HepG2 (cell line): ENCODE data around the gene COQ3. TPM values are rescaled to one million over a fixed set of nuclear protein-coding genes. Genes with fewer than 3 reads are reported as not detected.

Source experiments
- CHCHD3 ChIP-seq: sonication (generic); formaldehyde crosslinking; IDR thresholded peaks from 2 replicates; pipeline ENCODE4 v1.8.0; 2022; ENCODE audit warnings: mild to moderate bottlenecking, missing genetic modification reagents, moderate library complexity
- E2F2 ChIP-seq: sonication (generic); formaldehyde crosslinking; IDR thresholded peaks from 2 replicates; pipeline ENCODE4 v1.4.0; 2020; ENCODE audit warnings: missing genetic modification reagents, borderline replicate concordance
- HMGXB3 ChIP-seq: sonication (generic); formaldehyde crosslinking; IDR thresholded peaks from 2 replicates; pipeline ENCODE4 v1.4.0; 2020; ENCODE audit warnings: missing genetic modification reagents, borderline replicate concordance
- KLF6 ChIP-seq: IDR thresholded peaks from 2 replicates; pipeline ENCODE4 v1.8.0; 2016; ENCODE audit warnings: missing biosample characterization, missing genetic modification reagents
- MED8 ChIP-seq: sonication (generic); formaldehyde crosslinking; IDR thresholded peaks from 2 replicates; pipeline ENCODE4 v1.8.1; 2023; ENCODE audit warnings: mild to moderate bottlenecking, missing genetic modification reagents; ENCODE audit not compliant: insufficient replicate concordance
- NCOA2 ChIP-seq: sonication (generic); formaldehyde crosslinking; IDR thresholded peaks from 2 replicates; pipeline ENCODE4 v1.8.0; 2022; ENCODE audit warnings: inconsistent platforms
- NR2C2 ChIP-seq: sonication (generic); formaldehyde crosslinking; IDR thresholded peaks from 2 replicates; pipeline ENCODE4 v1.4.0; 2020; ENCODE audit warnings: missing genetic modification reagents, mild to moderate bottlenecking, moderate library complexity, borderline replicate concordance
- PRPF4 ChIP-seq: fragments of 200-400 bp; formaldehyde crosslinking; IDR thresholded peaks from 2 replicates; pipeline ENCODE4 v1.6.1; 2016; ENCODE audit warnings: low read length, low read depth; ENCODE audit not compliant: poor library complexity, severe bottlenecking
- SRSF4 ChIP-seq: fragments of 200-400 bp; formaldehyde crosslinking; IDR thresholded peaks from one replicate; pipeline ENCODE4 v1.6.1; 2018; ENCODE audit warnings: mild to moderate bottlenecking, low read depth, low read length, moderate library complexity; ENCODE audit not compliant: poor library complexity, severe bottlenecking
- XBP1 ChIP-seq: sonication (generic); formaldehyde crosslinking; IDR thresholded peaks from 2 replicates; pipeline ENCODE4 v1.5.0; 2020; ENCODE audit warnings: missing genetic modification reagents
- ZFP1 ChIP-seq: IDR thresholded peaks from 2 replicates; pipeline ENCODE4 v1.6.1; 2016
- ZNF136 ChIP-seq: sonication (generic); formaldehyde crosslinking; IDR thresholded peaks from 2 replicates; pipeline ENCODE4 v1.8.1; 2022; ENCODE audit warnings: low read depth, mild to moderate bottlenecking, moderate library complexity, missing genetic modification reagents
- ZNF18 ChIP-seq: sonication (generic); formaldehyde crosslinking; IDR thresholded peaks from 2 replicates; pipeline ENCODE4 v1.8.0; 2022; ENCODE audit warnings: mild to moderate bottlenecking, missing genetic modification reagents; ENCODE audit not compliant: insufficient replicate concordance
- ZNF543 ChIP-seq: sonication (generic); formaldehyde crosslinking; IDR thresholded peaks from 2 replicates; pipeline ENCODE4 v1.4.0; 2020; ENCODE audit warnings: mild to moderate bottlenecking, missing genetic modification reagents
- ZNF619 ChIP-seq: sonication (generic); formaldehyde crosslinking; IDR thresholded peaks from 2 replicates; pipeline ENCODE4 v1.4.0; 2020; ENCODE audit warnings: mild to moderate bottlenecking, missing genetic modification reagents
- ZNF747 ChIP-seq: sonication (generic); formaldehyde crosslinking; IDR thresholded peaks from 2 replicates; pipeline ENCODE4 v1.8.1; 2023; ENCODE audit warnings: missing genetic modification reagents, mild to moderate bottlenecking, borderline replicate concordance
- ZNF780A ChIP-seq: sonication (generic); formaldehyde crosslinking; IDR thresholded peaks from 2 replicates; pipeline ENCODE4 v1.8.0; 2022; ENCODE audit warnings: mild to moderate bottlenecking, missing genetic modification reagents, moderate library complexity
- ZSCAN21 ChIP-seq: sonication (generic); formaldehyde crosslinking; IDR thresholded peaks from 2 replicates; pipeline ENCODE4 v1.8.0; 2022; ENCODE audit warnings: mild to moderate bottlenecking, missing genetic modification reagents, moderate library complexity, borderline replicate concordance
- polyA plus RNA-seq, 8 experiments: library from polyadenylated mRNA; depleted of rRNA in 3 of 8; stranded (reverse) in 7 of 8; unstranded in 1 of 8; fragments of >200 nt; fragmentation: Illumina TruSeq in 4 of 8; extraction: Trizol in 4 of 8; gene quantifications; 2 replicates each; pipeline versions ENCODE4 v1.2.1 to v1.2.3, GENCODE V29; 2011 to 2016; ENCODE audit warnings: low read depth in 4 of 8, missing spikeins in 1 of 8, mixed read lengths in 1 of 8; ENCODE audit not compliant: insufficient read depth in 1 of 8
- total RNA-seq, 5 experiments: library from RNA; depleted of rRNA; stranded (reverse); fragments of >200 nt; fragmentation: Illumina TruSeq; extraction: Trizol; gene quantifications; 2 replicates each; pipeline ENCODE4 v1.2.3, GENCODE V29; 2016; ENCODE audit warnings: low read depth in 1 of 5
- TF ChIP-seq, protein P1 (sequence below): sonication (generic); formaldehyde crosslinking; IDR thresholded peaks from 2 replicates; pipeline ENCODE4 v1.4.0; 2020; ENCODE audit warnings: missing genetic modification reagents
- TF ChIP-seq, protein P2 (sequence below): IDR thresholded peaks from 2 replicates; pipeline ENCODE4 v1.6.1; 2016; ENCODE audit warnings: missing genetic modification reagents, missing compliant biosample characterization

COQ3 gene
- total and polyA plus RNA-seq, 2 of the 13 experiments (the other 11 are each of a cell fraction or from before 2014, with no cell fraction given) = 5.3 to 20.5 TPM

DNA sequence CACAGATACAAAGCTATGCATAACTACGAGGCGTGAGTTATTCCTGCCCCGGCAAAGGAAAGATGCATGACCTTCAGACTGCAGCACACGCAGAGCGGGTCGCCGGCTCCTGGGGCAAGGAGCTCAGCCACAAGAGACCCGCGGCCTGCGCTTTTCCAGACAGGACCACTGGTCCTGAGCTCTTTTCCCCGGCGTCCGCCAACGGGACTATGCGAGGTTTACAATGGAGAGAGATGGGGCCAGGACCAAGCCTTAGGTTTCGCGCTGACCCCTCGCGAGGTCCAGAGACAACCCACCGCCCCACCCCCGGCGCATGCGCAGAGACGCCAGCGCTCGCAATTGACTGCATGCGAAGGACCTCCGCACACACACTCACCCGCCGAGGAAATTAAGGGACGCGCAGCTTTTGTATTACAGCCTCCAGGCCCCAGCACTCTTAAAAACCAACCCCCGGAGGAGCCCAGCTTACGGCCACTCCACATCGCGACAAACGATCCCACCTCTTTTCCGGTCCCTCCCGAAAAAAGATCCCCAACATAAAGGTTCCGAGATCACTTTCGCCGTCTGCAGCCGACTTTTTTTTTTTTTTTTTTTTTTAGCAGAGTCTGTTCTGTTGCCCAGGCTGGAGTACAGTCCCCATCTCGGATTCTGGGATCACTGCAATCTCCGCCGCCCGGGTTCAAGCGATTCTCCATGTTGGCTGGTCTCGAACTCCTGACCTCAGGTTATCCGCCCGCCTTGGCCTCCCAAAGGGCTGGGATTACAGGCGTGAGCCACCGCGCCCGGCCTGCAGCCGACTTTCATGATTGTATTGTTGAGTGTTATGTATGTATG, at the start of gene COQ3 (continued):
- no peak for TF ChIP-seq HMGXB3 (CRISPR knock-in tag)
- TF ChIP-seq CHCHD3 (CRISPR knock-in tag) = no peak
- TF ChIP-seq NR2C2 = peak; percentile 69
- TF ChIP-seq PRPF4 = no peak
- no peak for TF ChIP-seq ZNF619 (CRISPR knock-in tag)
- peak; percentile 84; the same call in 1 of the 2 replicates for TF ChIP-seq ZNF543 (CRISPR knock-in tag)
- TF ChIP-seq, protein P1, sequence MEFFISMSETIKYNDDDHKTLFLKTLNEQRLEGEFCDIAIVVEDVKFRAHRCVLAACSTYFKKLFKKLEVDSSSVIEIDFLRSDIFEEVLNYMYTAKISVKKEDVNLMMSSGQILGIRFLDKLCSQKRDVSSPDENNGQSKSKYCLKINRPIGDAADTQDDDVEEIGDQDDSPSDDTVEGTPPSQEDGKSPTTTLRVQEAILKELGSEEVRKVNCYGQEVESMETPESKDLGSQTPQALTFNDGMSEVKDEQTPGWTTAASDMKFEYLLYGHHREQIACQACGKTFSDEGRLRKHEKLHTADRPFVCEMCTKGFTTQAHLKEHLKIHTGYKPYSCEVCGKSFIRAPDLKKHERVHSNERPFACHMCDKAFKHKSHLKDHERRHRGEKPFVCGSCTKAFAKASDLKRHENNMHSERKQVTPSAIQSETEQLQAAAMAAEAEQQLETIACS (CRISPR knock-in tag) = no peak
- TF ChIP-seq ZFP1 (CRISPR knock-in tag) = no peak
- TF ChIP-seq SRSF4 = no peak
- no peak for TF ChIP-seq NCOA2
- no peak for TF ChIP-seq XBP1 (CRISPR knock-in tag)
- TF ChIP-seq KLF6 (CRISPR knock-in tag) = no peak
- TF ChIP-seq, protein P2, sequence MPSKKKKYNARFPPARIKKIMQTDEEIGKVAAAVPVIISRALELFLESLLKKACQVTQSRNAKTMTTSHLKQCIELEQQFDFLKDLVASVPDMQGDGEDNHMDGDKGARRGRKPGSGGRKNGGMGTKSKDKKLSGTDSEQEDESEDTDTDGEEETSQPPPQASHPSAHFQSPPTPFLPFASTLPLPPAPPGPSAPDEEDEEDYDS = no peak
- TF ChIP-seq ZNF780A (CRISPR knock-in tag) = no peak
- no peak for TF ChIP-seq ZNF136 (CRISPR knock-in tag)
- TF ChIP-seq ZNF747 = peak; percentile 59; the same call in 1 of the 2 replicates
- no peak for TF ChIP-seq MED8 (CRISPR knock-in tag)
- TF ChIP-seq E2F2 = no peak
- no peak for TF ChIP-seq ZSCAN21 (CRISPR knock-in tag)
- TF ChIP-seq ZNF18 (CRISPR knock-in tag) = no peak
